Measurements from ENCODE around the gene OR11H6.

The OR11H6 gene

DNA sequence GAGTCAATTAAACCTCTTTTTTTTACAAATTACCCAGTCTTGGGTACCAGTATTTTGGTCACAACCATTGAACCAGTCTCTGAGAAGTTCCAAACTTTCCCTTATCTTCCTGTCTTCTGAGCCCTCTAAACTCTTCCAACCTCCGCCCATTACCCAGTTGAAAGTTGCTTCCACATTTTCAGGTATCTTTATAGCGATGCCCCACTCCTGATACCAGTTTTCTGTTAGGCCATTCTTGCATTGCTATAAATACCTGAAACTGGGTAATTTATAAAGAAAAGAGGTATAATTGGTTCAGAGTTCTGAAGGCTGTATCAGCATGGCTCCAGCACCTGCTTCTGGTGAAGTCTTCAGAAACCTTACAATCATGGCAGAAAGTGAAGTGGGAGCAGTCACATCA is 50.6 kb downstream of the OR11H6 start:
- DNase-seq = no peak
